H9 (cell line): Measurements from ENCODE around the gene EIF2AK2. TPM values are rescaled to one million over a fixed set of nuclear protein-coding genes. Genes with fewer than 3 reads are reported as not detected.

Experiments
- DNase-seq: peaks from one replicate; pipeline ENCODE4 v3.0.0-alpha.2; 2017
- H2AFZ ChIP-seq: one replicate; pipeline ENCODE4 v1.6.1; 2013; ENCODE audit warnings: mild to moderate bottlenecking, low read length, control low read depth, moderate library complexity
- H2AK5ac ChIP-seq: 2 replicates; pipeline ENCODE4 v1.6.1; 2013; ENCODE audit warnings: low read length, control low read depth, mixed read lengths; ENCODE audit not compliant: insufficient read length
- H2BK120ac ChIP-seq: one replicate; pipeline ENCODE4 v1.6.1; 2013; ENCODE audit warnings: low read depth, mild to moderate bottlenecking, low read length, control low read depth, inconsistent platforms; ENCODE audit not compliant: poor library complexity, severe bottlenecking
- H2BK12ac ChIP-seq: 2 replicates; pipeline ENCODE4 v1.6.1; 2013; ENCODE audit warnings: low read length, control low read depth, mixed read lengths, low read depth; ENCODE audit not compliant: insufficient read length
- H2BK15ac ChIP-seq: 2 replicates; pipeline ENCODE4 v1.6.1; 2013; ENCODE audit warnings: low read depth, low read length, control low read depth
- H2BK20ac ChIP-seq: one replicate; pipeline ENCODE4 v1.6.1; 2013; ENCODE audit warnings: low read depth, mild to moderate bottlenecking, low read length, control low read depth, inconsistent platforms; ENCODE audit not compliant: poor library complexity, severe bottlenecking
- H2BK5ac ChIP-seq: 2 replicates; pipeline ENCODE4 v1.6.1; 2013; ENCODE audit warnings: low read length, control low read depth, mixed read lengths; ENCODE audit not compliant: insufficient read length
- H3K14ac ChIP-seq: 2 replicates; pipeline ENCODE4 v1.6.1; 2013; ENCODE audit warnings: low read length, control low read depth; ENCODE audit not compliant: insufficient read depth
- H3K18ac ChIP-seq: 2 replicates; pipeline ENCODE4 v1.6.1; 2013; ENCODE audit warnings: low read depth, mild to moderate bottlenecking, mixed read lengths, low read length, control low read depth; ENCODE audit not compliant: insufficient read length
- H3K23ac ChIP-seq: 2 replicates; pipeline ENCODE4 v1.6.1; 2013; ENCODE audit warnings: low read length, control low read depth, mixed read lengths, low read depth; ENCODE audit not compliant: insufficient read length
- H3K23me2 ChIP-seq: 2 replicates; pipeline ENCODE4 v1.6.1; 2013; ENCODE audit warnings: low read depth, mild to moderate bottlenecking, mixed read lengths, low read length, control low read depth; ENCODE audit not compliant: insufficient read length, poor library complexity, severe bottlenecking
- H3K27ac ChIP-seq: 2 replicates; pipeline ENCODE4 v1.5.1; 2013; ENCODE audit warnings: low read length, control low read depth, mixed read lengths, low read depth; ENCODE audit not compliant: insufficient read length
- H3K27me3 ChIP-seq: 2 replicates; pipeline ENCODE4 v1.6.1; 2013; ENCODE audit warnings: low read length, control low read depth, inconsistent platforms; ENCODE audit not compliant: insufficient read depth
- H3K4ac ChIP-seq: 2 replicates; pipeline ENCODE4 v1.6.1; 2013; ENCODE audit warnings: low read depth, mild to moderate bottlenecking, control low read depth, inconsistent platforms, low read length, moderate library complexity
- H3K4me1 ChIP-seq: 2 replicates; pipeline ENCODE4 v1.6.1; 2013; ENCODE audit warnings: low read length, control low read depth, inconsistent platforms; ENCODE audit not compliant: insufficient read depth
- H3K4me2 ChIP-seq: 2 replicates; pipeline ENCODE4 v1.6.1; 2013; ENCODE audit warnings: low read length, control low read depth, mixed read lengths; ENCODE audit not compliant: insufficient read length, insufficient read depth
- H3K56ac ChIP-seq: 2 replicates; pipeline ENCODE4 v1.6.1; 2013; ENCODE audit warnings: low read depth, mild to moderate bottlenecking, mixed read lengths, low read length, control low read depth; ENCODE audit not compliant: insufficient read length
- H3K79me1 ChIP-seq: 2 replicates; pipeline ENCODE4 v1.6.1; 2013; ENCODE audit warnings: low read depth, mild to moderate bottlenecking, moderate library complexity, low read length, control low read depth, inconsistent platforms; ENCODE audit not compliant: insufficient read depth, poor library complexity, severe bottlenecking
- H3K79me2 ChIP-seq: 2 replicates; pipeline ENCODE4 v1.6.1; 2013; ENCODE audit warnings: low read length, control low read depth, inconsistent platforms; ENCODE audit not compliant: insufficient read depth
- H3K9ac ChIP-seq: 2 replicates; pipeline ENCODE4 v1.6.1; 2013; ENCODE audit warnings: low read length, control low read depth, mixed read lengths; ENCODE audit not compliant: insufficient read length; ENCODE audit errors: extremely low read depth
- H3K9me3 ChIP-seq: one replicate; pipeline ENCODE4 v1.6.1; 2013; ENCODE audit warnings: low read depth, low read length, inconsistent platforms; ENCODE audit not compliant: control insufficient read depth
- H3T11ph ChIP-seq: one replicate; pipeline ENCODE4 v1.6.1; 2013; ENCODE audit warnings: mild to moderate bottlenecking, low read length, control low read depth, inconsistent platforms
- H4K20me1 ChIP-seq: one replicate; pipeline ENCODE4 v1.6.1; 2013; ENCODE audit not compliant: control insufficient read depth, insufficient read length, insufficient read depth
- H4K5ac ChIP-seq: 2 replicates; pipeline ENCODE4 v1.6.1; 2013; ENCODE audit warnings: low read depth, mild to moderate bottlenecking, mixed read lengths, low read length, control low read depth; ENCODE audit not compliant: insufficient read length
- H4K8ac ChIP-seq: replicated peaks from 2 replicates; pipeline ENCODE4 v1.6.1; 2013; ENCODE audit warnings: low read length, control low read depth, mixed read lengths, low read depth; ENCODE audit not compliant: insufficient read length
- H4K91ac ChIP-seq: 2 replicates; pipeline ENCODE4 v1.6.1; 2013; ENCODE audit warnings: low read depth, mild to moderate bottlenecking, moderate library complexity, mixed read lengths, low read length, control low read depth; ENCODE audit not compliant: insufficient read length
- H3K27ac Mint-ChIP-seq, 3 experiments: 2 replicates in 2 of 3; 3 replicates in 1 of 3; pipeline ENCODE4 v1.8.0; 2020 to 2021; ENCODE audit warnings: mixed read lengths in 3 of 3, mild to moderate bottlenecking in 1 of 3, moderate library complexity in 1 of 3
- H3K27me3 Mint-ChIP-seq: 2 replicates; pipeline ENCODE4 v1.8.0; 2021; ENCODE audit warnings: low read depth, mild to moderate bottlenecking, moderate library complexity, mixed read lengths
- H3K36me3 Mint-ChIP-seq, 3 experiments: 2 replicates in 2 of 3; 3 replicates in 1 of 3; pipeline ENCODE4 v1.8.0; 2020 to 2021; ENCODE audit warnings: low read depth in 3 of 3, mixed read lengths in 3 of 3; ENCODE audit not compliant: insufficient read depth in 1 of 3
- H3K4me1 Mint-ChIP-seq, 2 experiments: 2 replicates each; pipeline ENCODE4 v1.8.0; 2020; ENCODE audit warnings: mixed read lengths in 2 of 2
- H3K4me3 Mint-ChIP-seq, 2 experiments: 2 replicates in 1 of 2; 3 replicates in 1 of 2; pipeline ENCODE4 v1.8.0; 2020 to 2021; ENCODE audit warnings: mild to moderate bottlenecking in 2 of 2, mixed read lengths in 2 of 2, moderate library complexity in 1 of 2
- H3K9me3 Mint-ChIP-seq, 2 experiments: 2 replicates in 1 of 2; 3 replicates in 1 of 2; pipeline ENCODE4 v1.8.0; 2020; ENCODE audit warnings: mild to moderate bottlenecking in 2 of 2, mixed read lengths in 2 of 2, moderate library complexity in 1 of 2
- CTCF ChIP-seq: fragments of 200-600 bp; sonication (generic); conservative IDR thresholded peaks from 3 replicates; pipeline ENCODE4 v1.8.0; 2021; ENCODE audit warnings: antibody characterized with exemption, mild to moderate bottlenecking
- WGBS: extraction: QIAGEN DNeasy Blood & Tissue Kit; methylation state at CpG from one replicate; pipeline ENCODE4 v1.1.7; 2013; ENCODE audit warnings: missing lambda C conversion rate, low lambda C conversion rate, mixed read lengths; ENCODE audit not compliant: insufficient read length; ENCODE audit errors: extremely low coverage; 5-methylcytosine and 5-hydroxymethylcytosine counted together
- total RNA-seq: library from RNA; stranded (reverse); gene quantifications from 2 replicates; pipeline ENCODE4 v1.2.1, GENCODE V29; 2021

Gene EIF2AK2
- total RNA-seq, 1 experiment from 2014 or later, result 55.7 TPM

- peaks cover 11 to 20% of the 10 kb centered on the region in 2 experiments for H3K4me1 Mint-ChIP-seq
- WGBS, result no CpG with 5 or more reads among the region's 3 CpGs
- no peak overlapping the region for H3K18ac ChIP-seq
- H3K9me3 Mint-ChIP-seq, result no peaks in the 10 kb centered on the region
- no peak overlapping the region for H2BK12ac ChIP-seq
- H3K23me2 ChIP-seq, result no peaks in the 10 kb centered on the region
- no peak overlapping the region for H2AFZ ChIP-seq
- H3K27ac ChIP-seq, result no peak overlapping the region
- no peak for DNase-seq
- H3K14ac ChIP-seq, result no peak overlapping the region
- no peak for TF ChIP-seq CTCF
- H3K9me3 ChIP-seq, result no peaks in the 10 kb centered on the region
- H3K4ac ChIP-seq, result no peak overlapping the region
- no peak overlapping the region for H2AK5ac ChIP-seq
- H3K27ac Mint-ChIP-seq, result no peak overlapping the region
- H3K36me3 Mint-ChIP-seq, result peaks cover 3 to 34% (median 23%) of the 10 kb centered on the region in 3 experiments; a peak in 5 of 7 replicates
- no peak overlapping the region for H3K4me3 Mint-ChIP-seq
- no peak overlapping the region for H3T11ph ChIP-seq
- H2BK15ac ChIP-seq, result no peak overlapping the region
- no peak overlapping the region for H3K56ac ChIP-seq
- no peak overlapping the region for H4K5ac ChIP-seq
- H3K27me3 Mint-ChIP-seq, result no peaks in the 10 kb centered on the region
- no peaks in the 10 kb centered on the region for H4K20me1 ChIP-seq
- H2BK120ac ChIP-seq, result no peak overlapping the region
- H3K9ac ChIP-seq, result no peak overlapping the region
- H3K27me3 ChIP-seq, result no peaks in the 10 kb centered on the region
- H2BK5ac ChIP-seq, result no peak overlapping the region
- H3K4me2 ChIP-seq, result no peak overlapping the region
- H3K4me1 ChIP-seq, result no peaks in the 10 kb centered on the region
- no peak overlapping the region for H4K91ac ChIP-seq
- no peak overlapping the region for H4K8ac ChIP-seq
- H2BK20ac ChIP-seq, result no peak overlapping the region
- H3K79me2 ChIP-seq, result no peaks in the 10 kb centered on the region
- H3K79me1 ChIP-seq, result no peaks in the 10 kb centered on the region
- H3K23ac ChIP-seq, result no peak overlapping the region
Measured at GRCh38 chr2:37102588-37102987, 54.2 kb downstream of the EIF2AK2 start.
